Right cardiac atrium (tissue), 5 donors: ENCODE data around the gene SMC2. TPM values are rescaled to one million over a fixed set of nuclear protein-coding genes. Genes with fewer than 3 reads are reported as not detected.

Experiments
- ATAC-seq, 2 donors: fragments of 200-7000 bp; cut with Tn5 transposase; one replicate each; pipeline versions ENCODE4 v1.8.0 to v1.9.1; 2020; ENCODE audit warnings: moderate library complexity in 2 of 2, mild to moderate bottlenecking in 1 of 2
- DNase-seq, 3 donors: peaks; one replicate each; pipeline ENCODE4 v3.0.0-alpha.2; 2020
- H3K27ac ChIP-seq: one replicate; pipeline ENCODE4 v1.5.1; 2013; ENCODE audit warnings: mild to moderate bottlenecking, low read length, control low read depth, moderate library complexity
- H3K27me3 ChIP-seq: one replicate; pipeline ENCODE4 v1.6.1; 2013; ENCODE audit not compliant: control insufficient read depth, insufficient read depth
- H3K4me1 ChIP-seq: one replicate; pipeline ENCODE4 v1.6.1; 2013; ENCODE audit warnings: low read length; ENCODE audit not compliant: control insufficient read depth, insufficient read depth
- H3K4me3 ChIP-seq: one replicate; pipeline ENCODE4 v1.5.1; 2013; ENCODE audit warnings: low read length, control low read depth
- H3K9me3 ChIP-seq: one replicate; pipeline ENCODE4 v1.6.1; 2013; ENCODE audit warnings: low read length; ENCODE audit not compliant: control insufficient read depth
- WGBS: extraction: QIAGEN DNeasy Blood & Tissue Kit; methylation state at CpG from one replicate; pipeline ENCODE4 v1.1.7; 2013; 5-methylcytosine and 5-hydroxymethylcytosine counted together
- intact Hi-C, 4 donors: fragments of 100-400 bp; cut with DNase I; formaldehyde crosslinking; loops; one replicate each; pipeline versions ENCODE4 v1.11.0 to v1.14.0; 2022 to 2023
- polyA plus RNA-seq: library from polyadenylated mRNA; stranded (reverse); fragments of 200-250 nt; gene quantifications from one replicate; pipeline ENCODE4 v1.2.3, GENCODE V29; 2013
- total RNA-seq, 4 donors: library from RNA; stranded (reverse); fragmentation: NEBNext Ultra II Directional; extraction: Animal tissue kit (Norgen Biotek cat#: 25700); gene quantifications; one replicate each; pipeline ENCODE4 v1.2.1, GENCODE V29; 2021
- donor health status: healthy with polysubstance abuse.
- donor health status: DM: no; HTN: yes; CAD: no.
- donor health status: DM: no; HTN: no; CAD: no.
- donor health status: DM: no; HTN: yes; CAD: no; lungs with severe emphysema.
- donor health status: DM: yes; HTN: yes; CAD: no.

Gene SMC2
- total and polyA plus RNA-seq, 5 donors, result 3.2 to 20.4 (median 10.7) TPM

GRCh38 chr9:104107799-104108198, 13.7 kb downstream of the SMC2 start:
- DNase-seq (no peak), ATAC-seq (no peak)
- Histone ChIP-seq H3K4me1 (no peaks in the 10 kb centered on the region), H3K27me3 (no peaks in the 10 kb centered on the region), H3K27ac (no peak overlapping the region), H3K4me3 (no peak overlapping the region), H3K9me3 (no peaks in the 10 kb centered on the region)
- intact Hi-C loops, result no loop called here
- WGBS, result 98% methylated on average over 5 of the region's 5 CpGs

- Histone ChIP-seq H3K27me3 (no peaks in the 10 kb centered on the region), H3K9me3 (no peaks in the 10 kb centered on the region), H3K27ac (no peak overlapping the region), H3K4me1 (no peaks in the 10 kb centered on the region), H3K4me3 (no peak overlapping the region)
- intact Hi-C loops, result no loop called here
- ATAC-seq, result no peak
- WGBS, result 92% methylated on average over 4 of the region's 4 CpGs
- no peak for DNase-seq
Measured at GRCh38 chr9:104108315-104108714, 14.2 kb downstream of the SMC2 start.

GRCh38 chr9:104110509-104110908, 16.4 kb downstream of the SMC2 start:
- H3K4me1 ChIP-seq, result no peaks in the 10 kb centered on the region
- H3K27ac ChIP-seq, result no peak overlapping the region
- intact Hi-C loops, result no loop called here
- ATAC-seq (no peak), DNase-seq (no peak)
- H3K4me3 ChIP-seq, result no peak overlapping the region
- no peaks in the 10 kb centered on the region for H3K27me3 ChIP-seq
- WGBS, result 98% methylated on average over 2 of the region's 2 CpGs
- H3K9me3 ChIP-seq, result no peaks in the 10 kb centered on the region

GRCh38 chr9:104118916-104119315, 24.8 kb downstream of the SMC2 start:
- no peak for ATAC-seq
- no peaks in the 10 kb centered on the region for H3K27me3 ChIP-seq
- intact Hi-C loops, result no loop called here
- no peaks in the 10 kb centered on the region for H3K9me3 ChIP-seq
- DNase-seq, result no peak
- no peak overlapping the region for H3K27ac ChIP-seq
- no peaks in the 10 kb centered on the region for H3K4me1 ChIP-seq
- 78% methylated on average over 6 of the region's 6 CpGs for WGBS
- no peak overlapping the region for H3K4me3 ChIP-seq

GRCh38 chr9:104121022-104121421, 26.9 kb downstream of the SMC2 start:
- ATAC-seq, result no peak
- Histone ChIP-seq H3K9me3 (no peaks in the 10 kb centered on the region), H3K4me3 (no peak overlapping the region), H3K4me1 (no peaks in the 10 kb centered on the region), H3K27ac (no peak overlapping the region), H3K27me3 (no peaks in the 10 kb centered on the region)
- no peak for DNase-seq
- WGBS, result 99% methylated on average over 5 of the region's 5 CpGs
- intact Hi-C loops, result no loop called here

GRCh38 chr9:104138243-104138868, 44.2 kb downstream of the SMC2 start:
- DNase-seq (no peak), ATAC-seq (no peak)
- 90% methylated on average over 3 of the region's 3 CpGs for WGBS
- H3K9me3 ChIP-seq, result no peaks in the 10 kb centered on the region
- H3K4me3 ChIP-seq, result no peak overlapping the region
- intact Hi-C loops, result no loop called here
- H3K27me3 ChIP-seq, result no peaks in the 10 kb centered on the region
- H3K27ac ChIP-seq, result no peak overlapping the region
- no peaks in the 10 kb centered on the region for H3K4me1 ChIP-seq

GRCh38 chr9:104142799-104143549, 48.9 kb downstream of the SMC2 start:
- intact Hi-C loops, result no loop called here
- Histone ChIP-seq H3K27ac (no peak overlapping the region), H3K4me3 (no peak overlapping the region), H3K27me3 (no peaks in the 10 kb centered on the region), H3K9me3 (no peaks in the 10 kb centered on the region), H3K4me1 (no peaks in the 10 kb centered on the region)
- no peak for DNase-seq
- ATAC-seq, result no peak
- 97% methylated on average over 3 of the region's 3 CpGs for WGBS

GRCh38 chr9:104143550-104143910, 49.4 kb downstream of the SMC2 start:
- intact Hi-C loops, result no loop called here
- 89% methylated on average over 3 of the region's 3 CpGs for WGBS

GRCh38 chr9:104144336-104144735, 50.2 kb downstream of the SMC2 start:
- no peaks in the 10 kb centered on the region for H3K9me3 ChIP-seq
- H3K4me3 ChIP-seq, result no peak overlapping the region
- DNase-seq (no peak), ATAC-seq (no peak)
- 97% methylated on average over 1 of the region's 1 CpG for WGBS
- no peaks in the 10 kb centered on the region for H3K27me3 ChIP-seq
- no peaks in the 10 kb centered on the region for H3K4me1 ChIP-seq
- H3K27ac ChIP-seq, result no peak overlapping the region
- intact Hi-C loops, result no loop called here

More at GRCh38 chr9:104143550-104143910, 49.4 kb downstream of the SMC2 start:
- Histone ChIP-seq H3K27ac (no peak overlapping the region), H3K4me3 (no peak overlapping the region), H3K9me3 (no peaks in the 10 kb centered on the region), H3K27me3 (no peaks in the 10 kb centered on the region), H3K4me1 (no peaks in the 10 kb centered on the region)
- ATAC-seq, result no peak
- no peak for DNase-seq

GRCh38 chr9:104173067-104173466, 79.0 kb downstream of the SMC2 start:
- 79% methylated on average over 1 of the region's 1 CpG for WGBS
- Histone ChIP-seq H3K27ac (no peak overlapping the region), H3K4me3 (no peak overlapping the region), H3K4me1 (no peaks in the 10 kb centered on the region), H3K9me3 (no peaks in the 10 kb centered on the region), H3K27me3 (no peaks in the 10 kb centered on the region)
- ATAC-seq (no peak), DNase-seq (no peak)
- intact Hi-C loops, result loop anchor here in 1 of 4 donors (10.0 kb wide), 1 partner anchor 212 kb away; no protein-coding TSS in a partner anchor

GRCh38 chr9:104177003-104177611, 83.0 kb downstream of the SMC2 start:
- ATAC-seq, result no peak
- 66% methylated on average over 3 of the region's 3 CpGs for WGBS

More at GRCh38 chr9:104177003-104177611, 83.0 kb downstream of the SMC2 start:
- no peaks in the 10 kb centered on the region for H3K4me1 ChIP-seq
- no peak for DNase-seq
- H3K27me3 ChIP-seq, result no peaks in the 10 kb centered on the region
- intact Hi-C loops, result loop anchor here in 1 of 4 donors (10.0 kb wide), 1 partner anchor 208 kb away; no protein-coding TSS in a partner anchor
- no peaks in the 10 kb centered on the region for H3K9me3 ChIP-seq
- no peak overlapping the region for H3K4me3 ChIP-seq
- H3K27ac ChIP-seq, result no peak overlapping the region
